D721Med (cell line): ENCODE results near the gene RRP9.
A peak's percentile ranks its signal among the peaks of the same experiment; 100 is the strongest.

ENCODE experiments used
- DNase-seq: peaks from one replicate; pipeline ENCODE4 v3.0.0; 2011; ENCODE audit warnings: low spot score; ENCODE audit not compliant: insufficient read length
- FAIRE-seq: peaks from 2 replicates; lab custom pipeline; 2011; peaks lifted over from hg19 to GRCh38; lab: Jason Lieb, UNC
- CTCF ChIP-seq: IDR thresholded peaks from 2 replicates; pipeline ENCODE4 v1.5.1; 2012; ENCODE audit warnings: mild to moderate bottlenecking, control low read depth; ENCODE audit not compliant: insufficient read depth; ENCODE audit errors: missing control alignments

RRP9 gene

GRCh38 chr3:51960386-51960785, 18.7 kb upstream of the RRP9 start:
- TF ChIP-seq CTCF: no peak
- no peak for DNase-seq
- no peak for FAIRE-seq

GRCh38 chr3:51959651-51960050, 17.9 kb upstream of the RRP9 start:
- FAIRE-seq (no peak), DNase-seq (no peak)
- TF ChIP-seq CTCF: no peak

- DNase-seq (no peak), FAIRE-seq (no peak)
- TF ChIP-seq CTCF: no peak
Observed at GRCh38 chr3:51958603-51959521, 17.2 kb upstream of the RRP9 start.

GRCh38 chr3:51957520-51958205, 16.0 kb upstream of the RRP9 start:
- TF ChIP-seq CTCF: no peak
- DNase-seq (no peak), FAIRE-seq (no peak)

GRCh38 chr3:51955893-51956770, 14.4 kb upstream of the RRP9 start:
- FAIRE-seq (no peak), DNase-seq (no peak)
- peak; percentile 18 for TF ChIP-seq CTCF

GRCh38 chr3:51955175-51955892, 13.6 kb upstream of the RRP9 start, which contains the start of gene GPR62:
TSS of gene GPR62 (plus strand) at chr3:51955381. CDS start at chr3:51955653, 272 bp downstream.
- no peak for TF ChIP-seq CTCF

More at GRCh38 chr3:51955175-51955892, 13.6 kb upstream of the RRP9 start, which contains the start of gene GPR62:
- DNase-seq: no peak
- no peak for FAIRE-seq
